ENCODE measurements around the gene LRRC4B.
"Not testable (repeated sequence)": the region's sequence is repeated elsewhere in the genome, so short reads cannot be mapped to it uniquely, and the experiment has no call there.

Gene LRRC4B

DNA sequence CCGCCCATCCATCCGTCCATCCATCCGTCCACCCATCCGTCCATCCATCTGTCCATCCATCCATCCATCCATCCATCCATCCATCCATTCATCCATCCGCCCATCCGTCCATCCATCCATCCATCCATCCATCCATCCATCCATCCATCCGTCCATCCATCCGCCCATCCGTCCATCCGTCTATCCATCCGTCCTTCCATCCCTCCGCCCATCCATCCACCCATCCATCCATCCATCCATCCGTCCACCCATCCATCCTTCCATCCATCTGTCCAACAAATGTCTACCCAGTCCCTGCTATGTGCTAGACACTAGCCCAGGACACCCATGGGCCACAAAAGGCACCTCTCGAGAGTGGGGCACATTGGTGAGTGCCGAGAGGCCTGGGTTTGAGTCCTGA is 15.7 kb downstream of the LRRC4B start:
- DNase-seq (ENCODE audit: low spot score) = no peak

DNA sequence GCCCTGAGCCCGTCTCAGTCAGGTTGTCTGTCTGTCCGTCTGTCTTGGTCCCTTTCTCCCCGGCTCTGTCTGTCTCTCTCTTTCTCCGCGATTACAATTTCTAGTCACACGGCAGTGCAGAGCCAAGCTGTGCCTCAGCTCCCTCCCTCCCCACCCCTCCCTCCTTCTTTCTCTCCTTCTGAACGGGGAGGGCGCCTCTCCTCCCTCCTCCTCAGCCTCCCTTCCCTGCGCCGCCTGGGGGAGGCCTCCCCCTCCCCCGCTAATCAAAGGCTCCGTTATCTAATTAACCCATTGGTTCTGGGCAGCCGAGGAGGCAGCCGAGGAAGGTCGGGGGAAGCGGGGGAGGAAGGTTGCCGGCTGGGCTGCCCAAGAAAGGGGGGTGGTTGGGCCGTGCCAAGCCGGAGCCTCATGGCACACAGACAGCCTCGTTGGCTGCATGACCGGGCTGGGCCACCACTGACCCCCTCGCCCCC is 16.5 kb downstream of the LRRC4B start:
- DNase-seq (ENCODE audit: low spot score) = no peak

DNA sequence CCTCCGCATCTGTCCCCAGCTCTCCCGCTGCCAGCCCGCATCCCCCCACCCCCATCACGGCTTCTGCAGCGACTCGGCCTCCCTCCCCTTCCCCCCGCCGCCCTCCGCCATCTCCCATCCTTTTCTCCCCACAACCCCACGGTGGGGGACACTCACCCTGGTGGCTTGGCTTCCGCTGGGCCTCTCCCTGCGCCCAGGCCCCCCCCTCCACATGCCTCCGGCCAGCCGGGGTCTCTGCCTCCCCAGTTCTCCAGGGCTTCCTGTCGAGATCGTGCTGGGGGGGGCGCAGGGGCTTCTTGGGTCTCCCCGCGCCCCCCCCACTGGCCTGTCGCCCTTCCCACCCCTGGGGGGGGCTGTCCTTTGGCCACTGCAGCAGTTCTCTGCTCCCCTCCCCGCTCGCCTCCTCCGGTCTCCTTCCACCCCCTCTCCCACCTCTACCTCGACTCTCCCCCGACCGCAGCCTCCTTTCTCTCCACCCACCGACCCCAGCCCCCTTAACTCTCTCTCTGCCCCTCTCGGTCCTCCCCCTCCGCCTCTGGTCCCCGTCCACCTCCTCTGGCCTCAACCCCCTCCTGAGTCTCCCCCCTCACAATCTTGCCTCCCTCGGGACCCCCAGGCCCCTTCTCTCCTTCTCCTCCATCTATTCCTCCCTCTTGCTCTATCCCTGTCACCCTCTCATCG is 17.1 kb downstream of the LRRC4B start:
- DNase-seq (ENCODE audit: low spot score) = no peak

DNA sequence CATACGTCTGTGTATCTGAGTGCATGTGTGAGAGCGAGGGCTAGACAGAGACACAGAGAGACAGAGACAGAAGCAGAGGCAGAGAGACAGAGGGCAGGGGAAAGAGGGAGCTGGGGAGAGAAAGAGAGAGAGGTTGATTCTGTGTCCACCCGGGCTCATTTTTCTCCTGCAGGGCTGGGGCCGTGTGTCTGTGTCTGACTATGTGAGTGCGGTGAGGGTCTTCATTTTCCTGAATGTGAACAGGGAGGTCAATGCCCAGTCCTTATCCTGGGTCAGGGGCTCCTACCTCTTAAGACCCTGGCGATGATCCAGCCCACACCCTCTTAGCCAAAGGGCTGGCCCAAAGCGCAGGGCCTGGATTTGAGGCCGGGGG is 17.7 kb downstream of the LRRC4B start:
- no peak for DNase-seq (ENCODE audit: low spot score)

DNA sequence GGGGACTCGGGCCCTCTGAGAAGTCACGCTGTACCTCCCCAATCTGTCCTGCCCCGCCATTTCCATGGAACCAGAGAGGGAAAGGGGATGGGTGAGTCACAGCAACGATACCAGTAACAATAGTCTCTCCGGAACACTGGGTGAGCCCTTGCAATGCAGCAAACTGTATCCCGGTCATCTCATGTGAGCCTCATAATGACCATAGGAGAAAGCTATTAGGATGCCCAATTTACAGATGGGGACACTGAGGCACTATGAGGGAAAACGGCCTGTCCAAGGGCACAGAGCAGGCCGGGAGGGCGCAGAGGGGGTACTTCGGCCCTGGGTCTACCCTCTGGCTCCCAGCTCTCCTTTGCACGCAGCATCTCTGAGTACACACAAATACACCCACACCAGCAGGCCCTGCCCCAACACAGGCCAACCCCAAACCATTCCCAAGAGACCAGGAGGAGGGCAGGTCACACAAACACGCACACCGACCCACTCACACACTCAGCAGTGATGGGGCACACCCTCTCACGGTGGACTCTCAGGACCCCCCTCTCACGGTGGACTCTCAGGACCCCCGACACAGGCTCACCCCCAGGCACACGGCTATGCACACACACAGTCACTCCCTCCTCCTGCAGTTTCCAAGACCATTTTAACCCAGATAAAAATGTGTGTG is 18.2 kb downstream of the LRRC4B start:
- DNase-seq (ENCODE audit: low spot score) = no peak

DNA sequence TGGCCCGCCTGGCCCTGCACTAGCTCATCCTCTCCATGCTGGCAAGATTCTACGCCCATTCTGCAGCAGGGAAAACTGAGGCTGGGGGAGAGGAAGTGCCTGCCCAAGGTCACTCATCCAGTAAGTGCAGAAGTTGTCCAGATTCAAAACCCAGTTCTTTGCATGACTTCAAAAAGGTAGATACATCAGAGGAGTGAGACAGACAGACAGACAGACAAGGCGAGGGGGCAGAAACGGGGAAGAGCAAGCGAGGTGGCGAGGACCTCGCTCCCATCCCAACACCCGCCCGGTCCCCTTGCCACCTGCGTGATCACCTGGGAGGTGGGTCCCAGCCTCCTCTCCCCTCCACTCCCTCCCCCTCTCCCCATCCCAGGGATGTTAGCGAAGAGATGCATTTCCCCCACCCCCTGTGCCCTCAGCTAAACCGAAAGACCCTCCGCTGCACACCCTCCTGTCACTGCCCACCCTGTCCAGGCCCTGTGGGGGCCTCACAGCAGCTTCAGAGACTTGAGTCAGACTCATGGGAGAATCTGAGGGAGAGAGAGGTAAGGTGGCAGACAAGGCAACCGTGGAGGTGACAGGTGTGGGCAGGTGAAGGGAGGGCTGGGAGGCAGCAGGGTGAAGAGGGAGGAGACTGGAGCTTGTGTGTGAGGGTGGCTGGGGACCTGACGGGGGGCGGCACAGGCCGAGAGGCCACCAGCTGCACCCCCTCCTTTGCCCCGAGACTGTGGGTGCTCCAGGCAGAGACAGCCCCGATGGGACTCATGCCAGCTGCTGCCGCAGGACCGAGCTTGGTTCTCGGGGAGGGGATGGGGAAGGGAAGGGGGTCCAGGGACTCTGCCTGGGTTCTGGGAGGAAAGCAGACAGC is 18.9 kb downstream of the LRRC4B start:
- DNase-seq (ENCODE audit: low spot score) = no peak

DNA sequence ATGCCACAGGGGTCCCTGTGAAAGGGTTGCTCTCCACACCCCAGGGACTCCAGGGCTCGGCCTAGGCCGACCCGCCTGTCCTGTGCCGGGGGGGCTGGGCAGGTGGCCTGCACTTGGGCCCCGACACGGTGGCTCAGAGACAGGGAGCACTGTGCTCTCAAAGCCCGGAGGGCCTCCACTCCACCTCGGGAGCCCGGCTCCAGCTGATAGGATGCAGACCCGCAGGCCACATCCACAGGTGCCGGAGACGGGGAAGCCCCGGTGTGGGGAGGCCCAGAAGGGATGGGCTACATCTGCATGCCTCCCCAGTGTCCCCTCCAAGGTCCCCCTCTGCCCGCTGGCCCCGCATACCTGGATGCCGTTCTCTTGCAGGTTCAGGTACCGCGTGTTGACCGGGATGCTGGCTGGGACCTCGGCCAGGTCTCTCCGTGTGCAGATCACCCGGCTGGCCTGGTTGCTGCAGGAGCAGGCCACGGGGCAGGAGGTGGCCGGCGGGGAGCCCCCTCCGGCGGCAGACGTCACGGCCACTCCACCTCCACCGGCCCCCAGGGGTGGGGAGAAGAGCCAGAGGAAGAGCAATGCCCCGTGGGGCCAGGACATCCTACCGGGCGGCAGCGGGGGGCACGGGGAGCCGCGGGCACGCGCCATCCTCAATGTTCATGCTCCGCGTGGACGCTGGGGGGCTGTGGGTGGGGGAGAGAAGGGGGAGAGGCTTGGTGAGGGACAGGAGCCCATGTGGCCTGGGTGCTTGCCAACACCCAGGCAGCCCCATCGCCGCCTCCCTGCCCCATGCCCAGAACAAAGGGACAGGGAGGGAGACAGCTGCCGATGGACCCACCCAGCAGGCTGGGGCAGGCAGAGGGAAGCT is 19.8 kb downstream of the LRRC4B start:
- no peak for DNase-seq (ENCODE audit: low spot score)

DNA sequence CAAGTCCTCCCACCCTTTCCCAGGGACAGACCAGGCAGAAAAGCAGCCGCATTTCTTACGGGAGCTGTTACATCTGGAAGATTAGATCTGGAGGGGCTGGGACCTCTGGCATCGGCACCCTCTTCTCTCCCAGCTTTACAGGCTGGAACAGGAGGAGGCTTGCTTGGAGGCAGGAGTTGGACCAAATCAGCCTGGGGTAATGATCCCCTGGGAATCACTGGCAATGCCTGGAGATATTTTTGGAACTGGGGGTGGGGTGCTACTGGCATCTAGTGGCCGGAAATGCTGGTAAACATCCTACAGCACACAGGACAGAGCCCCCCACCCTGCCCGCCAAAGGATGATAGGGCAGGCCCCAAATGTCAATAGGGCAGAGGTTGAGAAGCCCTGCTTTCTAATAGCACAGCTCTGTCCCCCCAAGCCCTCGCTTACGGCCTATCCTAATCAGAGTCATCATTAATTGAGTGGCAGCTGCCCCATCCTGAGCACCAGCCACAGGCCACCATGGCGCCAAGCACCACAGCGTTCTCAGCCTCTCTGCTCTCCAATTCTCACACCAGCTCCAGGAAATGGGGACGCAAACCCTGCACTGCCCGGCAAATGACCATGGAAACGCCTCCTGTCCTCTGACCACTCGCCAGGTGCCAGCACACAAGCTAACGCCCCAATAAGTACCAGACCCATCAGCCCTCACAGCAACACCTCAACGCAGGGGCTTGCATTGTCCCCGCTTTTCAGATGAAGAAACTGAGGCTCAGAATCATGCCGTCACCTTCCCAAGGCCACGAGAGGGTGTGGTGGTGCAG is 20.6 kb downstream of the LRRC4B start:
- DNase-seq (ENCODE audit: low spot score) = no peak

DNA sequence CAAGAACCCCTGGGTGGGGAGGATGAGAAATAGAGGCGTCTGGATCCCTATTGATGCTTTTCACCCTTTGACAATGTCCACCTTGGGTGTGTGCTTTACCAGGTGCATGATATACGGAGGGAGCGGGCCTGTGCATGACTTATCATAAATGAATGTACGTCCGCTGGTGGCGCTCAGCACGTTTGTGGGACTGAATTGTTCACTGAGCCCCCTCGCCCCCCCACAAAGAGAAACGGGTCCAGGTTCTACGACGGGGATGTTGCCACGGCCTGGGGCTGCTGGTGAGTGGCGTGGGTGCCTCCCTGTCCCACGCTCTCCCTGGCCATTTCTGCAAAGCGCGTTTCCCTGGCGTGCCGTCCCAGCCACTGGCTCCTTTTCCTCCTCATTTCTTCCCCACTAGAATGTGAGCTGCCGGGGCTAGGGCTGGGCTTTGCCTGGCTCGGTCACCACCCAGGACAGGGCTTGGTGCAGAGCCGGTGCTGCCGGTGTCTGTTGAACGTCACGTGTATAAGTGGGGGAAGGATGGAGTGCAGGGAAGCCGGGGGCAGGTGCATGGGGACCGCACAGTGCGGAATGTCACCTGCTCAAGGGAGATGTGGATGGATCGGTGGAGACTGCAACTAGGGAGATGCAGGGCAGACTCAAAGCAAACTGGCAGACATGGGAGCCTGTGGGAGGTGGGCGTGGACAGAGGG is 21.6 kb downstream of the LRRC4B start:
- no peak for DNase-seq (ENCODE audit: low spot score)

DNA sequence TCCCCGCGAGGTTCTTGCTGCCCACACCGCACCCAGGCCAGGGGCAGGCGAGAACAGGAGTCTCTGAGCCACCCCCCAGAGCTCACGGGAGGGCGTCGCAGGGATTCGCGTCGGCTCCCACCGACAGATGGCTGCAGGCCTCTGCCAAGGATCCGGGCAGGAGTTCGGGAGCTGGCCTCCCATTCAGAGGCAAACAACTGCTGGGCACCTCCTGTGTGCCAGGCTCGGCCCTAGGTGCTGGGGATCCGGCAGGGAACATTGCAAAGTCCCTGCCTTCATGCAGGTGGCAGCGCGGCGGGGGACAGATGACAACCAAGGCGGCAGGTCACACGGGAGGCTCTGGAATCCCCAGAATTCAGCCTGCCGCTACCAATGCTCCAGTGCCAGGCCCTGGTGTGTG is 25.3 kb downstream of the LRRC4B start:
- no peak for DNase-seq (ENCODE audit: low spot score)

DNA sequence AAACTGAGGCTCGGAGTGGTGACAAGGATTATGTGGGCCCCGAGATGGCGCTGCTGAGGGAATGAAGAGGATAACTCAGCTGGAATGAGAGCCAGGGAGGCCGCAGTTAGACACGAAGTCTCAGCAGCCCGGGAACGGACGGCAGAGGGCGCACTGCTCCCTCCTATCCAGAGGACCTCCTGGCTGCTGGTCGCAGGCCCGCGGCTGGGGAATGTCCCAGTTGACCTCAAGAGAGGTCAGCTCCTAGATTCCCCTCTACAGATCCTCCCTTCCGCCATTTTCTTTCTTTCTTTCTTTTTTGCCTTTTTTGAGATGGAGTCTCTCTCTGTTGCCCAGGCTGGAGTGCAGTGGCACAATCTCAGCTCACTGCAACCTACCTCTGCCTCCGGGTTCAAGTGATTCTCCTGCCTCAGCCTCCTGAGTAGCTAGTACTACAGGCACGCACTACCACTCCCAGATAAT is 30.4 kb downstream of the LRRC4B start:
- DNase-seq (ENCODE audit: low spot score) = peak; percentile 84

DNA sequence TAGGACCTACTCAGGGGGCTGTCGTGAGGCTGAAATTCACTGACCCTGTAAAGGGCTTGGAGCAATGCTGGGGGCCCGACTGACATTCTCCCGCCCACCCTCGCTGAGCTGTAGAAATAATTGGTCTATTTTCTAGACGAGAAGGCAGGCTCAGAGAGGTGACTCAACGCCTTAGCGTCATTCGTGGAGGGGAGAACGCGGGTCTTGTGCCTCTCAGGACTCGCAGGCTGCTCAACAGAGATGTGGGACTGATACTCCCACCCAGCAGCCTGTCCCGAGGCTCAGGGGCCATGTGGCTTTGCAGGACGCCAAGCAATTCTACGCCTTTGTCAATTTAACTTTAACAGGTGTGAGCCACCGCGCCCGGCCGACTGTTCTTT is 30.9 kb downstream of the LRRC4B start:
- no peak for DNase-seq (ENCODE audit: low spot score)

DNA sequence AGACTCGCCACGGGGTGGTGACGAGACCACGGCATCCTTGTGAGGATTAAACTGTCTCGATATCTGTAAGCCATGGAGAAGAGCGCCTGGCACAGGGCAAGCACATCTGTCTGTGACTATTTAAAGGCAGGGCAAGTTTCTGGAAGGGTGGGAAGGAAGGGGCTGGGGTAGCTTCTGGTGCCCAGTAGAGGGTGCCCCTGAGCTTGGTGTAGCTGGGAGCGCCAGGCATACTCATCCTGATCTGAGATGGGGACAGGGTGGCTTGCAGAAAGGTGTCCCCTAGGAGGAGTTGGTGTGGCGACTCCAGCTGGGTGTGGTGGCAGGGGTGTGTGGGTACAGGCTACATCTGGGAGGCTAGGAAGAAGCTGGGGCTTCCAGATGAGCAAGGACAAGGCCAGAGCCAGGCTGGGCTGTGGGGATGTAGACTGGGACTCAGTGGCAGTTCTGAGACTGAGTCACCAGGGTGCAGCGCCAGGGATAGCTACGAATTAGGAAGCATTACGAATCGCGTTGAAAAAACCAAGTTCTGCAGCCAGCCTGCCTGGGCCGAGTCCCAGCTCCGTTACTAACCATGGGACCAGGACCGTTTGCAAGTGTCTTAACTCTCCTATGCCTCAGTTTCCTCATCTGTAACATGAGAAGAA is 31.5 kb downstream of the LRRC4B start:
- no peak for DNase-seq (ENCODE audit: low spot score)

DNA sequence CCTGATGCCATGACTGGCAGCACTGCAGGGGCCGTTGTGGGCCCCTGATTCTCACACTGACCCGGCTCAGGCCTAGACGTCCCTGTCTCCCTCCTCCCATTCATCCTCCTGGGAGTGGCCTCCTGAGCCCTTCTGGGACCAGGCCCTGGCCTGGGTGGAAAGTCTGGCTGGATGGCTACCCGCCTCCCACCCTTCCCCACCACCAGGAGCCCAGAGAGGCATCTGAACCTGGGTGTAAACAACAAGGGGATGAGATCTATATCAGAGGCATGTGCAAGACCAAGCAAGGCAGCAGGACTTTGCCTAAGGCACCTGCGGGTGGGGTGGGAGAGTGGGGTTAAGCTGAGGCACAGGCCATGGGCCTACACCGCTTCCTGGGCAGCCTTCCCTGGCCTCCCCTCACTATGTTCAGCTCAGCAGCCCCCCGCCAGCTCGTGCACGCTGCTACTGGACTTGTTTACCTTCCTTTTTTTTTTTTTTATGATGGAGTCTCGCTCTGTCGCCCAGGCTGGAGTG is 32.5 kb downstream of the LRRC4B start:
- no peak for DNase-seq (ENCODE audit: low spot score)

DNA sequence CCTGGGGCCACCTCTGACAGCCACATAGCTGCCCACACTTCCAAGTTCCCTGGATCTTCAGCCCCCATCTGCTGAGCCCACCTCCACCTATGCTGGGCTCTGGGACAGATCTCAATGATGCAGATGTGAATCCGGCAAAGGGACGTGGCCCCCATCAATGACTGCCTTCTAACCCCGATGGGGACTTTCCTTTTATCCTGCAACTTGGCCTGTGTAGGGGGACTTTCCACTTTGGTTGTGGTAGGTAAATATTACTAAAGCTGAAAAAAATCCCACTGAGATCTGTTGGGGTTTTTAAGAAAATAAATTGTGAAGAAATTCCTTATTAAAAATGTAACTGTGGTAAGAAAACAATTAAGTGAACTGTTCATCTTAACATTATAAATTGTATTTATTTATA is 33.8 kb downstream of the LRRC4B start:
- no peak for DNase-seq (ENCODE audit: low spot score)

DNA sequence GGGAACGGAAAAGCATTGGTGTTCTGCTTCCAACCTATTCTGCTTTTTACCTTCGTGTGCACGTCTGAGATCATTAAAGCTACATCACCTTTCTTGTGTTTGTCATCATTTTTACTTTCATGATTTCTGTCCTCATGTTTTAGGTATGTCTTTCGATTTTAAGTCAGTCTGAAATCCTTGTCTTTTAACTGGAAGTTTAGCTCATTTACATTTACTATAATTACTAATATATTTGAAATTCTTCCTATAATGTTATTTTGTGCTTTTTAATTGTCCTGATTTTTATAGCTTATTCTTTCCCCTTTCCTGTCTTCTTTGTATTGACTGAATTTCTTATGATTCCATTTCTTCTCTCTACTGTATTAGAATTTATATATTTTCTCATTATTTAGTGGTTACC is 35.3 kb downstream of the LRRC4B start:
- no peak for DNase-seq (ENCODE audit: low spot score)

DNA sequence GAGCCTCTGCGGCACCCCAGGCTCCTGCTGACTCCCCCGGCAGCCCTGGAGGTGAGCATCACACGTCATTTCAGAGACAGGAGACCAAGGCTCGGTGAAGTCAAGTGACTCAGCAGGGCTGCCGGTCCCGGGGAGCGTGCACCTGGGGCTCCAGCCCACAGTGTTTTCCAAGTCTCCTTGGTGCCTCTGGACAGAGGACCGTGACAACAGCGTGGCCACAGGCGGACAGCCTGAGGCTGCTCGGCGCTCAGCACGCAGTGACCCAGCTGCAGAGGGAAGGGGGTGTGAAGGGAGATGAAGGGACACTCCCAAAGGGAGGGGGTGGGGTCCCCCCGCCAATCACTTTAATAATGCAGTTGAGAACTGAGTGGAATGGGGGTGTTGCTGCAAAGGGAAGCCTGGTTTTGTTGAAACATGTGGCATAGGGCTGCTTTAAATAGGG is 37.0 kb downstream of the LRRC4B start:
- DNase-seq (ENCODE audit: low spot score) = no peak

DNA sequence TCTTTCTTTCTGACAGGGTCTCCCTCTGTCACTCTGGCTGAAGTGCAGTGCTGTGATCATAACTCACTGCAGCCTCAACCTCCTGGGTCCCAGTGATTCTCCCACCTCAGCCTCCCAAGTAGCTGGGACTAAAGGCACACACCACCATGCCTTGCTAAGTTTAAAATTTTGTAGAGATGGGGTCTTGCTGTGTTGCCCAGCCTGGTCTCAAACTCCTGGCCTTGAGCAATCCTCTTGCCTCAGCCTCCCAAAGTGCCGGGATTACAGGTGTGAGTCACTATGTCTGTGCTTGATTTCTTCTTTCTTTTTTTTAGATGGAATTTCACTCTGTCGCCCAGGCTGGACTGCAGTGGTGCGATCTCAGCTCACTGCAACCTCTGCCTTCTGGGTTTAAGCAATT is 40.2 kb downstream of the LRRC4B start:
- not testable (repeated sequence) for DNase-seq (ENCODE audit: low spot score)

DNA sequence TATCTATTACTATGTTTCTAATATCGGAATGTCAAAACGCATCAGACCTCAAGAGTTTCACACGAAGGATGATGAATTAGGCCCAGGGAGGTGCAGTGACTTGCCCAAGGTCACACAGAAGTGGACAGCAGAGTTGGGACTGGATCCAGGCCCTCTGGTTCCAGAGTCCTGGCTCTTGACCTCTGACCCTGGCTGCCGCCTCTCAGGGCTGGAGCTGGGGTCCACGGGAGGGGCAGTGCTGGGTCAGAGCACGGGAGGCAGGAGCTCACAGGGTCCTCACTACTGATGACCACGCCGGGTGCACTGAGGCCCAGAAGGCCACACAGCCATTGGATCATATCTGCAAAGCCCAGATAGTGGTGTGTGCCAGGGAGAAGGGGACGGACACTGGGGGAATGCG is 45.4 kb downstream of the LRRC4B start:
- DNase-seq (ENCODE audit: low spot score) = no peak
